ENCODE measurements around the gene MOSMO. TPM values are rescaled to one million over a fixed set of nuclear protein-coding genes. Genes with fewer than 3 reads are reported as not detected.

MOSMO gene
- total and polyA plus RNA-seq, 2 donors (not counting 1 experiment from before 2014, with no cell fraction given): 13.0 to 20.2 TPM

DNA sequence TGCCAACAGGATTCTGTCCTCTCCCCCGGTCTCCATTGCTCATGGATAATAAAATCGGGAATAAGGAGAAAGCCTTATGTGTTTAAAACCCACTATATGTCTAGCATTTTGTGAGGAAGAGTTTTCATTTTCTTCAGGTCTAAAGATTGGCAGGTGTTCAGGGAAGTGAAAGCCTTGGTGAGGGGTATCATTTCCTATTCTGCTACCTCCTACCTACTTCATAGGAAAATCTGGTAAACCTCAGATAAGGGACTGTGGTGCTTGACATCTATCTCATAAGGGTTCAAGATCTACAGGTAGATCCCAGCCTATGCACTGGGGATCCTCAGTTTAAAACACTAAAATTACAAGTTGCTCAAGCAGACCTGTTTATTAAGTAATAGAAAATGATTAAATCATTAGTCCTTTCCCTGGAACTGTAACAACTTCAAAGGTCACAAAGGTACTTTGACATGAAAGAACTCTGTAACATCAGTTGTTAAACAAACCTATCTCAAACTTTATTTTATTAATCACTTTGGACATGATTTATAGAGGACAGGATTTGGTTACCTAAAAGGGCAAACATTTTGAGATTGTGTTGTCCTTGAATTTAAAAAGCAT lies 6.5 kb downstream of the MOSMO start:
- CTCF ChIA-PET: no interaction called here
- POLR2A ChIA-PET: no interaction called here
- TF ChIP-seq EZH2 (IDR thresholded peaks at IDR 0.05; ENCODE audit: borderline replicate concordance, insufficient read depth, low read depth, low read length, poor library complexity, severe bottlenecking): no peak
- TF ChIP-seq, protein P1, sequence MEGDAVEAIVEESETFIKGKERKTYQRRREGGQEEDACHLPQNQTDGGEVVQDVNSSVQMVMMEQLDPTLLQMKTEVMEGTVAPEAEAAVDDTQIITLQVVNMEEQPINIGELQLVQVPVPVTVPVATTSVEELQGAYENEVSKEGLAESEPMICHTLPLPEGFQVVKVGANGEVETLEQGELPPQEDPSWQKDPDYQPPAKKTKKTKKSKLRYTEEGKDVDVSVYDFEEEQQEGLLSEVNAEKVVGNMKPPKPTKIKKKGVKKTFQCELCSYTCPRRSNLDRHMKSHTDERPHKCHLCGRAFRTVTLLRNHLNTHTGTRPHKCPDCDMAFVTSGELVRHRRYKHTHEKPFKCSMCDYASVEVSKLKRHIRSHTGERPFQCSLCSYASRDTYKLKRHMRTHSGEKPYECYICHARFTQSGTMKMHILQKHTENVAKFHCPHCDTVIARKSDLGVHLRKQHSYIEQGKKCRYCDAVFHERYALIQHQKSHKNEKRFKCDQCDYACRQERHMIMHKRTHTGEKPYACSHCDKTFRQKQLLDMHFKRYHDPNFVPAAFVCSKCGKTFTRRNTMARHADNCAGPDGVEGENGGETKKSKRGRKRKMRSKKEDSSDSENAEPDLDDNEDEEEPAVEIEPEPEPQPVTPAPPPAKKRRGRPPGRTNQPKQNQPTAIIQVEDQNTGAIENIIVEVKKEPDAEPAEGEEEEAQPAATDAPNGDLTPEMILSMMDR (IDR thresholded peaks at IDR 0.05): no peak
- Mint-ChIP-seq H3K9me3 (ENCODE audit: insufficient read depth) (no peaks in the 10 kb centered on the region), H3K27me3 (no peaks in the 10 kb centered on the region), H3K27ac (no peak overlapping the region), H3K4me1 (peaks cover 58% of the 10 kb centered on the region), H3K4me3 (peak overlapping the region; percentile 30)
- ATAC-seq (ENCODE audit: low read depth) (peak; percentile 45), DNase-seq (peak; percentile 59)
- Histone ChIP-seq H3K4me2 (replicated peaks; ENCODE audit: low read depth, low read length, poor library complexity, severe bottlenecking) (peak overlapping the region; percentile 46), H3K36me3 (replicated peaks in 1 of 2; ENCODE audit: control extremely low read depth in 1 of 2, control insufficient read depth in 1 of 2, extremely low read depth in 1 of 2, insufficient read depth in 2 of 2, low read length in 1 of 2) (no peaks in the 10 kb centered on the region), H3K27me3 (replicated peaks in 1 of 4; ENCODE audit: control extremely low read depth in 1 of 4, control insufficient read depth in 3 of 4, insufficient read depth in 4 of 4, low read length in 3 of 4) (no peaks in the 10 kb centered on the region), H3K9ac (ENCODE audit: low read length) (no peak overlapping the region), H3K27ac (ENCODE audit: low read length in 2 of 2) (no peak overlapping the region), H2AFZ (ENCODE audit: insufficient read depth, low read depth, low read length, poor library complexity, severe bottlenecking) (no peak overlapping the region), H3K4me1 (ENCODE audit: control insufficient read depth in 2 of 2, insufficient read depth in 2 of 2, low read length in 2 of 2) (peaks cover 14 to 17% of the 10 kb centered on the region in 2 donors), H3K79me2 (ENCODE audit: control insufficient read depth, insufficient read depth, low read length) (peaks cover 67% of the 10 kb centered on the region), H4K20me1 (ENCODE audit: control insufficient read depth, insufficient read depth, low read length, poor library complexity, severe bottlenecking) (peaks cover 55% of the 10 kb centered on the region), H3K4me3 (ENCODE audit: control extremely low read depth in 1 of 5, extremely low read depth in 1 of 5, insufficient read depth in 1 of 5, low read depth in 2 of 5, low read length in 4 of 5) (no peak overlapping the region), H3K9me3 (ENCODE audit: control extremely low read depth in 1 of 3, control insufficient read depth in 2 of 3, insufficient read depth in 1 of 3, low read length in 2 of 3) (no peaks in the 10 kb centered on the region)
- intact Hi-C loops (cut with micrococcal nuclease): no loop called here
- WGBS (ENCODE audit: insufficient coverage): 100% methylated on average over 1 of the region's 2 CpGs

DNA sequence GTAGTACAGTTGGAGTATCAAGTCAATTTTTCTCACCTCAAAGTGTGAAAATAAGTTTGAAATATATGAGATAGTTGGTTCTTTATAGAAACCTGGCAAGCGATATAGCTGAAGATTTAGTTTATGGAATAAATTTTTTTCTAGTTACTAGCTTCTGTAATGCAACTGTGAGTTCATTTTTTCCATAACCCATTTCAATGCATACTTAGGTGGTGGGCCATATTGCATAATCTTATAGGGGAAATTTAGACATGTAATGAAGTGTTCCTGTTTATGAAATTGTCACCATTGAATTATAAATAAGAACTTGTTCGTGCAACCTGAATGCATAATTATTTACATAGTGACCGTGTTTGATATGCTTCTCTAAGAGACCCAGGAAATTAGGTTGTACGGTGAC lies 9.0 kb downstream of the MOSMO start:
- Mint-ChIP-seq H3K9me3 (ENCODE audit: insufficient read depth) (no peaks in the 10 kb centered on the region), H3K4me3 (no peak overlapping the region), H3K4me1 (peaks cover 57% of the 10 kb centered on the region), H3K27ac (no peak overlapping the region), H3K27me3 (no peaks in the 10 kb centered on the region)
- Histone ChIP-seq H3K27ac (ENCODE audit: low read length in 2 of 2) (no peak overlapping the region), H4K20me1 (ENCODE audit: control insufficient read depth, insufficient read depth, low read length, poor library complexity, severe bottlenecking) (peaks cover 66% of the 10 kb centered on the region), H3K4me1 (ENCODE audit: control insufficient read depth in 2 of 2, insufficient read depth in 2 of 2, low read length in 2 of 2) (peaks cover 13 to 15% of the 10 kb centered on the region in 2 donors), H3K4me3 (ENCODE audit: control extremely low read depth in 1 of 5, extremely low read depth in 1 of 5, insufficient read depth in 1 of 5, low read depth in 2 of 5, low read length in 4 of 5) (no peak overlapping the region), H3K4me2 (replicated peaks; ENCODE audit: low read depth, low read length, poor library complexity, severe bottlenecking) (no peak overlapping the region), H3K9ac (ENCODE audit: low read length) (no peak overlapping the region), H3K79me2 (ENCODE audit: control insufficient read depth, insufficient read depth, low read length) (peaks cover 79% of the 10 kb centered on the region), H3K9me3 (ENCODE audit: control extremely low read depth in 1 of 3, control insufficient read depth in 2 of 3, insufficient read depth in 1 of 3, low read length in 2 of 3) (no peaks in the 10 kb centered on the region), H2AFZ (ENCODE audit: insufficient read depth, low read depth, low read length, poor library complexity, severe bottlenecking) (no peak overlapping the region), H3K36me3 (replicated peaks in 1 of 2; ENCODE audit: control extremely low read depth in 1 of 2, control insufficient read depth in 1 of 2, extremely low read depth in 1 of 2, insufficient read depth in 2 of 2, low read length in 1 of 2) (no peaks in the 10 kb centered on the region), H3K27me3 (replicated peaks in 1 of 4; ENCODE audit: control extremely low read depth in 1 of 4, control insufficient read depth in 3 of 4, insufficient read depth in 4 of 4, low read length in 3 of 4) (no peaks in the 10 kb centered on the region)
- DNase-seq (no peak), ATAC-seq (ENCODE audit: low read depth) (no peak)
- ChIA-PET CTCF (interaction anchor here (1.4 to 2.7 kb wide), 4 partner anchors 13 to 172 kb away, joined by 4 to 16 read pairs (median 8); no protein-coding TSS in a partner anchor), POLR2A (no interaction called here)
- TF ChIP-seq EZH2 (IDR thresholded peaks at IDR 0.05; ENCODE audit: borderline replicate concordance, insufficient read depth, low read depth, low read length, poor library complexity, severe bottlenecking): no peak
- TF ChIP-seq, protein P1 (IDR thresholded peaks at IDR 0.05): no peak
- WGBS (ENCODE audit: insufficient coverage): no CpG with 5 or more reads among the region's 4 CpGs
- intact Hi-C loops (cut with micrococcal nuclease): no loop called here
